HG03045 (cell line): ENCODE results near the gene PQBP1.
A peak's percentile ranks its signal among the peaks of the same experiment; 100 is the strongest.

Source experiments
- ATAC-seq: cut with Tn5 transposase; IDR thresholded peaks from one replicate; pipeline ENCODE4 v1.9.1; 2021; ENCODE audit warnings: mild to moderate bottlenecking, moderate library complexity; ENCODE audit not compliant: unreplicated experiment

Gene PQBP1

DNA sequence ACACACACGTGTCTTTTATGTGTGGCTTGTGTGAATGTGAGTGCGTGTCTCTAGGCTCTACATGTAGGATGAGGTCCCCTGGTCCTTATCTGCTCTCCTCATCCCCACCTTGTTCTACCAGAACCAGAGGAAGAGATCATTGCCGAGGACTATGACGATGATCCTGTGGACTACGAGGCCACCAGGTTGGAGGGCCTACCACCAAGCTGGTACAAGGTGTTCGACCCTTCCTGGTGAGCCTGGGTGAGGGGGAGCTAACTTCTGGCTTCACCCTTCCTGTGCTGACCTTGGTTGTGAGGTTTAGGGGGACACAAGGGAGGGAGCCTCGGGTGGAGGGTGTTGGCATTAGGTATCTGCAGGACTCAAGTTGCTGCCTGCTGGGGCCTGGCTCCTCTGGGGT, 3.3 kb downstream of the PQBP1 start:
- ATAC-seq = no peak

DNA sequence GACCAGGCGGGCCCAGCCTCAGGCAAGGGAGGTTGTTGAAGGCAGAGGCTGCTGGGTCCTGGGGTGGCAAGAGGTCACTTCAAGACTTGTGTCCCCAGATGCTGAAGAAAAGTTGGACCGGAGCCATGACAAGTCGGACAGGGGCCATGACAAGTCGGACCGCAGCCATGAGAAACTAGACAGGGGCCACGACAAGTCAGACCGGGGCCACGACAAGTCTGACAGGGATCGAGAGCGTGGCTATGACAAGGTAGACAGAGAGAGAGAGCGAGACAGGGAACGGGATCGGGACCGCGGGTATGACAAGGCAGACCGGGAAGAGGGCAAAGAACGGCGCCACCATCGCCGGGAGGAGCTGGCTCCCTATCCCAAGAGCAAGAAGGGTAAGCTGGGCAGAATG, 4.4 kb downstream of the PQBP1 start:
- ATAC-seq = no peak

- no peak for ATAC-seq
These were observed 5.0 kb downstream of the PQBP1 start for GRCh38 chrX:48902776-48903175.

GRCh38 chrX:48903290-48903689, 5.6 kb downstream of the PQBP1 start:
- ATAC-seq = no peak

- no peak for ATAC-seq
These were observed 6.5 kb downstream of the PQBP1 start for GRCh38 chrX:48904180-48904579.

DNA sequence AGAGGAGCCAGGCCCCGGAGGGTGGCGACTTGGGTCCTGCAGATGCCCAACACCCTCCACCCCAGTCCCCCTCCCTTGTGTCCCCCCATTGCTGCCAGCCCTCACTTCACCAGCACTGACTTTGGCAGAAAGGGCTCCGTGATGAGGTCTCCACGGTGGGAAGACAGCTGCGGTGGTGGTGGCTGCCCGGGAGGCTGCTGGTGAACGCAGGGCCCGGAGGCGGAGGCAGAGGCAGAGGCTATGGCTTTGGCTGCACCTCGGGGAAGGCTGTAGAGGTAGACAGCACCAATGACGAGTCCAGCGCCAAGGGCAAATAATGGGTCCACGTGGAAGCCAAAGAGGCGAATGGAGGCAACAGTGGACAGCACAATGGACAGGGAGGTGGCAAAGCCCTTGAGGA, 6.9 kb downstream of the PQBP1 start:
- ATAC-seq = no peak

DNA sequence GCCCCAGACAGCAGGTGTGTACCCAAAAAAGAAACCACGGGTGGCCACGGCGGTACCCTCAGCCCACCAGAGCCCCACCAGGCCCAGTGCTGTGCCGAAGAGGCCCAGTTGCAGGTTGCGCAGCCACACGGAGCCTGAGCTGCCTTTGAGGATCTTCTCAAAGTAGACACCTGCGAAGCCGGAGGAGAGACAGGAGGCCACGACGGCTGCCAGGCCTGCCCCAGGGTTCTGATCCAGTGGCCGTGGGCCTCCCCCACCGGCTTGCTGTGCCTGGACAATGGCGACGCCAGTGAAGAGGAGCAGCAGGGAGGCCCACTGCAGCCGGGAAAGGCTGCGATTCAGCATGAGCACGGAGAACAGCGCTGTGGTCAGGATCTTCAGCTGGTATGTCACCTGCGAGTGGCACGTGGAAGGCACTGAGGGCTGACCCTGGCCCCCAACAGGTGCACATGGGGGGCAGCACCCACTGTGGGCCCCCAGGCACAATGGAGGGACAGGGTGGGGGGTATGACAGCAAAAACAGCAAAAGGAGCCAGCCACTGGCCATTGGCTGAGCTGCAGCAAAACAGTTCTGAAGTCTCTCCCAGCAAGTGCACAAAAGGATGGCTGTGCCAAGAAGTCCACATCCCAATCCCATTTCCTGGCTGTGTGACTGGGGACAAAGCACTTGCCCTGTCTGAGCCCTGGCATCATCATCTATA, 7.5 kb downstream of the PQBP1 start:
- no peak for ATAC-seq

DNA sequence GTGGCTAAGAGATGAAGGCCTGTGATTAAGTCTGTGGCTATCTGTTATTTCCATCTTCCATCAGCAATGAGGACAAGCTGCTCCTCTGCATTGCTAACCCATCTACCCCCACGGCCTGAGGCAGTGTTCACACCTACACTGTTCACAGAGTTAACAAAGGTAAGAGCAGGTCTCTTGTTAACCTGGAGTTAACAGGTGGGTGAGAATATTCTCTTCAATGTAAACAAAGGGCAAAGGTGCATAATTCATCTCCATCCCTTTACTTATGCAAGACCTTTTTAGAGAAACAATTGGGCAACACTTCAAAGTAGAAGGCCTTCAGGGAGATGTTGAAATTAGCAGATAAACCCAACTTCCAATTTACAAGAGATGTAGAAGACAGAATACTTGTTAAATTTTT, 10.9 kb downstream of the PQBP1 start:
- no peak for ATAC-seq

GRCh38 chrX:48909703-48910294, 12.1 kb downstream of the PQBP1 start:
- no peak for ATAC-seq

GRCh38 chrX:48910926-48911411, 13.2 kb downstream of the PQBP1 start:
- ATAC-seq = peak; percentile 5

- ATAC-seq = peak; percentile 61
These were observed 13.9 kb downstream of the PQBP1 start, which contains the start of gene SLC35A2 for GRCh38 chrX:48911412-48912182. TSS of gene SLC35A2 (minus strand) at chrX:48911646. CDS start at chrX:48911636, 10 bp downstream.

GRCh38 chrX:48913605-48914366, 16.1 kb downstream of the PQBP1 start:
- ATAC-seq = no peak

DNA sequence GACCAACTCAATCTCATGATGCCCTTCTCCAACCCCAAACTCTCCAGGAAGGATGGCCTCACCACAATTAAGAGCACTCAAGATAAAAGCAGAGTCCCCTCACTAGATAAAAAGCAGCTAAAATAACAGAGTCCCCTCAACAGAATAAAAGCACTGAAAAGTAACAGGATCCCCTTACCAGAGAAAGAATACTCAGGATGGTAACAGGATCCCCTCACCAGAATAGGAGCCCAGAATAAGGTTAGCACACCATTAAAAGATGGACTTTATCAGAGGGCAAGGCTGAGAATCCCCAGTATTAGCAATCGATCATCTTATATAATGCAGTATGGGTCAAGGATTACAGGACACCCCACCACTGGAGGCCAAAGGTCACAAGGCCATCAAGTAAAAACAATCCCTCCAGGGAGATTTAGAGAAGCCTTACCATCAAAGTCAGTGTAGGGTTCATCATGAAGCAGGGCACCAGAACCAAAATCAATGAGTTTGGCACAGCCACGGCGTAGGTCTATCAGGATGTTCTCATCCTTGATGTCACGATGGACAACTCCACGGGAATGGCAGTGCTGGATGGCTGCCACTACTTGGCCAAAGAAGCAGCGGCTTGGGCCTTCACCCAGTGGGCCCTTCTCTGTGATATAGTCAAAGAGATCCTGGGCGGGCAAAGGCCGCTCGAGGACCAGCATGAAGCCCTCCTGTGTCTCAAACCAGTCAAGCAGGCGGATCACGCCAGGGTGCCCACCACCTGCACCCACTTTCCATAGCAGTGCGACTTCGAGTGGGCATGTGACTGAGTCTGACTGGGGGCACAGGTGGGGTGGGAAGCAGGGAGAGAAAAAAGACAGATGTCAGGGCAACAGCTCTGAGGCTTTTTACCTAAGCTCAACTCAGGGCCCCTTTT, 17.1 kb downstream of the PQBP1 start:
- ATAC-seq = no peak

DNA sequence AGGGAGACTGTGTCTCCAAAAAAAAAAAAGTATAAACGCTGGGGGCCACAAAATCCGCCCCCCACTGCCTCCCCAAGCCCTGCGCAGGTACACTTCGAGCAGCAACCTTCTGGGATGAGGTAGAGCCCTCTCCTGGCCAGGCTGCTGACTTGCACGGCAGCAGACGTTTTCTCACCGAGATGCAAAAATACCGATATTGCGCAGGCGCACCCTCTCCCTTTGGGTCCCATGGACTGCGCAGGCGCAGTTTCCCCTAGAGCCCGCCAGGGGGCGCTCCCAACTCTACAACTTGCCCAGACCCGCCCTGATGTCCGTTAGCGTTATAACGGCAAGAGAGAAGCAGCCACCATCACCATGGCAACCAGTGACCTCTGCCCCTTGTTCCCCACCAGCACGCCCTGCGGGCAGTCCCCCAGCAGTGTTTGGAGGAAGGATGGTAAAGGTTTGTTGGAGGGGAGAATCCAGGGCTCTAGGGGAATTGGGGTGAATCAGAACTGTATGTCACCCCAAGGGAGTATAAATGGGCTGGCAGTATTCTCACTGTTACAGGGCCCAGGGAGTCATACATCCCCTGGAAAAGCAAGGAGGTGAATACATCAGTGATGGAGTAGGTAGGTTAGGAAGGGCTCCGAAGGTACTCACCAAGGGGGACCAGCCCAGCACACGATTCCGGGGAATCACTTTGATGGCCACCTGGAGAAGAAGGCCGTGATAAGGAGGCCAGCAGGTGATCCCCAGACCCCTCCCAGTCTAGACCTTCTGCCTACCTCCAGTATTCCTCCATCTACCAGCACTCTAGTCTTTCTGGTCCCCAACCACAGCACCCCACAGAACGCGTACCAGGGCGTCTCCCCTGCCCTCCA, 19.6 kb downstream of the PQBP1 start:
- peak; percentile 19 for ATAC-seq

- no peak for ATAC-seq
These were observed 20.5 kb downstream of the PQBP1 start for GRCh38 chrX:48918301-48918642.

DNA sequence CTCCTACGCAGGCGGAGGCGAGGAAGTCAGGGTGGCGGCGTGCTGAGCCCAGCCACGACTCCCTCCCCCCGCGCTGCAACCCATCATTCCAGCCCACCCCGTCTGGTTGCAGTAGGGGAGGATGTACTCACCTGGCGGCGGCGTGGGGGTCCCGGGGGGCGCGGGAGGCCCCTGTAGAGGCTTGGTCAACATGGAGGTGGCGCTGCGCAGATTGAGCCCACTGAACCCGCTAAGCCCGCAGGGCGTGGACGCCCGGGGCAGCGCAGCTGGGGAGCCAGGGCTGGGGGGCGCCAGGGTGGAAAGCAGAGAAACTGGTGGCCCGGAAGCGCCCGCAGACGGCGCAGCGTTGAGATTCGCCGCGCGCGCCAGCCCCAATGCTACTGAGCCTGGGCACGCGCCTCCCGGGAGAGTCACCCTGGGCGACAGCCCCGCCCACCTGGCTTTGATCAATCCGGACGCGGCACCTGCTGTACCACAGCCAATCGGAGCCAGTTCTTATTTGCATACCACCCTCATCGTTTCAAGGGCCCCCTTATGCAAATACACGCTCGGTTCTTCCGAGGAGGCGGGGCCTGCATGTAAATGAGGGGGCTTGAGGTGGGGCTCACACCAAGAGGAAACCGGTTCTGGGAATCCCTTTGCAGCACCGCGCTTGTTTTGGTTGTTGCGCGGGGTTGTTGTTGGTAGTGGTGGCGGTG, 21.1 kb downstream of the PQBP1 start, which contains the start of gene PIM2:
Gene PIM2 (minus strand): TSS at position 382 of the 698 bp plus-strand sequence. CDS start 190 bp downstream, at position 192.
- peak; percentile 76 for ATAC-seq

DNA sequence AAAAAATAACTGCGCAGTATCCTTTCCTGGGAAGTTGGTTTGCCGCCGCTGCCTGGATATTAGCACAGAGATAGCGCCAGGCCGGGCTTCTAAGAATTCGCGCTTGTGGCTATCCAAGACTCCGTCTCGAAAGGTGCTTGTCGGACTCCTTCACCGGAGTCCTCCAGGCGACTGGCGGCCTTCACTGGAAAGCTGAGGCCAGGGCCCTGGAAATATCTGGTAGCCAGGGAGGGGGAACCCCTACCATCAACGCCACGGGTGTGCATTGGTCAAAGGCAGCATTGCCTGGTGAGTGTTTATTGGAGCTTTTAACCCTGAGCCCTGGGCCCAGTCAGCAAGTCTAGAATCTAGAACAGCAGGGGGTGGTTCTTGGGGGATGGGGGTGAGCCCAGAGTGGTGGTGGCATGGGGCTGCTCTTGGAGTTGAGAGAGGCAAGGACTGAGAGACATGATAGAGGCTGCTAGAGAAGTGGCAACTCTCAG, 21.7 kb downstream of the PQBP1 start:
- peak; percentile 6 for ATAC-seq
